HG03064 (cell line): ENCODE measurements around the gene DRAM1.

Experiments used
- ATAC-seq: cut with Tn5 transposase; IDR thresholded peaks from one replicate; pipeline ENCODE4 v1.9.1; 2021; ENCODE audit warnings: low read depth; ENCODE audit not compliant: unreplicated experiment

Gene DRAM1

DNA sequence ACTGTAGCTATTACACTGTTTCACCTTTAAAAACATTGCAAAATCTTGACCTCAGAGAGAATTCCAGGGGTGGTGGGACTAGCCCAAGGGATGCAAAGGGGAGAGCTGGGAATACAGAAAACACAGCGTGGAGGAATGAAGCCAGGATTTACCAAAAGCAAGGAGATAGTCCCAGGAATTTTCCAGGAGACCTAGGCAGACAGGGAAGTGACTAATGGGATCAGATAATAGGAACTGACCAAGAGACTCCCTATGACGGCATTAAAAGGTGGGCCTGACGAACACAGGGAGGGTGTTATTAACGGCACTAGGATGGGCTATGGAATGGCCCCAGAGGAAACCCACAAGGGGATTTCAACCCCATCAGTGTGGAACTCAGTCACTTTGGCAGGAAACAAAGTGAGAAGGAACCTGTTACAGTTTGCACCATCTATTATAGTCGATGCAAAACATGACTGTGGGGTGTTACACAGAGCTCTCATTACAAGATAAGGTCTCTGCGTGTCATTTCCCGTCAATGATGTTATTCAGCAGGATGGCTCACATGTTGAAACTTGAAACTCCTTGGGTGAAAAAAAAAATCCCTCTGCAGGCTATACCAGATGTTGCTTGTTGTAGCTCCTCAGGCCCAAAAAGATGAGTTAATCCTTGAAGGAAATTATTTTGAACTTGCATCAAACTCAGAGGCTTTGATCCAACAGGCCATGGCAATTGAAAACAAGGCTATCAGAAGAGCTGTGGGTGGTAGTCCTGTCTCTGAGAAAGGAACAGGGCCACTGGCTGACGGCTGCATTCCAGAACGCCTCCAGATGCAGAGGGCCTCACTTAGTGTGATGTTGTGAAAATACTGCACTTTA is 58.7 kb downstream of the DRAM1 start:
- peak; percentile 63 for ATAC-seq

DNA sequence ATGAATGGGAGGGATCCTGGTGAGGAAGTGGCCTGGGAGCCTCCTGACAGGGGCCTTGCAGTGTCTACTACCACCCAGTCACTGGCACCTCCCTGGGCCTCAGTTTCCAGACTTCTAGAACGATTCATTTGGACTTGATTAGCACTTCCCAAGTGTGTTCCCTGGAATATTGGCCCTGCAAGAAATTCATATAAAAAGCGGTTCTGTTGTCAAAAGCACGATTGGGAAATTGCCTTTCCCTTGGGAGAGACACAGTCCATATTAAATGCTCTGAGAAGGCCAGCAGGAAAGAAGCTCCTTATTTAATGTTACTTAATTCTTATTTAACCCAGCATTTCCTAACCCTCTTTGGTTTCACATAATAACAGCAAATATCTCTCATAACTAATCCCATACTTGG is 61.9 kb downstream of the DRAM1 start:
- ATAC-seq = no peak

DNA sequence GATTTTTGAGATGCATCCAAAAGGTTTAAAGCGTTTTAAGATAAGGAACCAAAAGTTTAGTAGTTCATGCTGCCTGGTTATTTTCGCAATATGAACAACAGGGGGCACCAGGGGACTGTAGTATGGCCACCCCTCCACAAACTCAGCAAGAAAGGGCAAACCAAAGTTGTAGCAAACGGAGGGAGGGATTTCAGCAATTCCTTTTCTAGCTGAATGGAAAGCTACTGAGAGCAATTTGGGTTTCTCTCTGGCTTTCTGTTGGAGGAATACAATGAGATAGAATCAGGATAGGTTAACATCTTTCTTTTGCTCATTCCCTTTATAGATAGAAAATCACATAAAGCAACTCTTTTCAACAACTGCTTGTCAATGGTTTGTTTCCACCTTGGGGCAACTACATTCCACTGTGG is 62.5 kb downstream of the DRAM1 start:
- no peak for ATAC-seq

GRCh38 chr12:101940400-101940950 is 63.1 kb downstream of the DRAM1 start:
- ATAC-seq = no peak

- peak; percentile 71 for ATAC-seq
Observed at GRCh38 chr12:101941306-101942249, 64.2 kb downstream of the DRAM1 start.

DNA sequence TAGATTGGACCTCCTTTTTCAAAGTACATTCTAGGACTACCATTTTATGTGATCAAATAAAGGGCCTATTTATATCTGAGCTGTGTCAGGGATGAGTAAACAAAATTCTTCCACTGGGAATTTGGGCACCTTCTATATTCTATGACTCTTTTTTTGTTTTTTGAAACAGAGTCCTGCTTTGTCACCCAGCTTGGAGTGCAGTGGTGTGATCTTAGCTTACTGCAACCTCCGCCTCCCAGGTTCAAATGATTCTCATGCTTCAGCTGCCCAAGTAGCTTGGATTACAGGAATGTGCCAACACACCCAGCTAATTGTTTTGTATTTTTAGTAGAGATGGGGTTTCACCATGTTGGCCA is 64.8 kb downstream of the DRAM1 start:
- no peak for ATAC-seq

DNA sequence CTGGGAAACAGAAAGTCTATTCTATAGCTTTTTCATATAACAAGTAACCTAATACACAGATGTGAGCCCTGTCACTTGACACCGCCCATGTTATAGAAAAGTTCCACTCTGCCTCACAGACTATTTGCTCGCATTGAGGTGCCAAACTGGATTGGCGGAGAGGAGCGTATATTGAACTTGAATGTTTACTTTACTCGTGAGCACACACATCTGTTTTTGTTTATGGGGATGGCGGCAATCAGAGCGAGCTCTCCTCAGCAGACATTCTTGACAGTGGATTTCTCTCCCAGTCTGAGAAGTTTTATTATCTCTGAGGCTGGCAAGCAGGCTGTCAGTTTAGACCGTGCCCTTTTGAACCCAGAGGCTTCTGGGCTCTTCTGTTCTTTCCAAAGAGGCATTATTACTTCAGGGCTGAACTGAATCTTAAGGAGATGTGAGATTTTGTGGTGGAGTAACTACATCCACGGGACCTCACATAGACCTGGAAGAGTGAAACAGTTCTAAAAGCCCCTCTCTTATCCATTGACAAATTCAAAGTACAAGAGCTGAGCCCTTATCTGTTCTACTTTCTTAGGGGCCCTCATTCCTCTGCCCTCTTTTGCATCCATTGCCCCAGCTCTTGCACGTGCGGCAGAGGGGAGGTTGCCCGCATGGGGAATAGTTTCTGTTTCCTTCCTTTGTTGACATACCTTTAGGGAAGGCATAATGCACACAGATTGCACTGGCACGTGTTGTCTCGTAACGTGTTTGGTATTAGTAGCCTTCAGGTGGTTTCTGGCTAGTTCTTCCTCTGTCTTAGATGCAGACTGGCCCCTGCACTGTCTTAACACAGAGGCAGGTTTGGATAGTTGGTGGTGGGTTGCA is 68.2 kb downstream of the DRAM1 start:
- no peak for ATAC-seq

DNA sequence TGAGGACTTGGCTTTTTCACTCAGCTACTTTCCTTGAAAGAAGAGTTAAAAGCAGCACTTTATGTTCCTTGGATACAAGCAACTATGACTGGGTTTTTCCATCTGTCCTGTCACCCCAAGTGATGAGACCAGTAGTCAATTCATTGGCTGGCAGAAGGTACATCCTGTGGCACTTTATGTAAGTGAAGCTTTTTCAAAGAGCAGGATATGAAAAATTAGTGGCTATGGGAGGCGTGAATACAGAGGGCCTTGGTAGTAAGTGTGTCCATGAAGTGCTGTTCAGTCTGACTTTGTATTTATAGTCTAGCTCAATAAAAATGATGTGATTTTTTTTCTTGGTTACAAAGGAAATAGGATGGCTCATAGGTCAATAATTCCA is 68.8 kb downstream of the DRAM1 start:
- no peak for ATAC-seq

DNA sequence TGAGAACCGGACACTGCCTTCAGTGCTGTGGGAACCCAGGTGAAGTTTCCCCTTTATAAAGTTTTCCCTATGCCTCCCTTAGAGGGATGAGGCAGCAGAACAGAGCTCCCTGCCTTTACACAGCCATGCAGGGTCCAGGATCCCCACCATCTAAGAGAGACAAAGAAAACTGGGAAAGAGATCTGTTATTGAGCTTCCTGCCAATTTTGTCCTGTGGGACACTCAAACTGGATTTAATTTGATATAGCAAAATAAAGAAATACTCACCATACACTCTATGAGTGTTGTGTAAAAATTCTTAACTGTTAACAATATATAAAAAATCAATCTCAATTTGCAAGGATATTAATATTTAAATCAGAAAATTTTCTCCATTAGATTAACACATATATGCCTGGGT is 69.9 kb downstream of the DRAM1 start:
- no peak for ATAC-seq

- no peak for ATAC-seq
Observed at GRCh38 chr12:101948365-101948764, 71.0 kb downstream of the DRAM1 start.

GRCh38 chr12:101951002-101951670 is 73.8 kb downstream of the DRAM1 start:
- ATAC-seq = no peak

DNA sequence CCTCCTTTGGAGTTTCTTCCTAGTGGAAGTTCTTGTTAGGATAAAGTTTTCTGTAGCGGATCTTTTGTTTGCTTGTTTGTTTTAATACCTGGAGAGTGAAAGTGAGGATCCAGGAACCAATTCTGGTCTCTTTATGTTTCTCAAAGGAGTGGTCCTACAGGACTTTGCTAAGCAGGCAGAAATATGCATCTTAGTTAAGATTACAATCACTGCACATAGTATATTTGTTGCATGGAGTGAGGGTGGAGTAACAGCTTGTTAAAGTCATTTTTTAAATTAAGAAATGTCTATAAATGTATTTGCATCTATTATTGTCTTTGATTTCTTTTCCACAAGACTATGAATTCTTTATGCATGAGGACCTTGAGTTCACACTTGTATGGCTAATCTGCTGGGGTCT is 76.7 kb downstream of the DRAM1 start:
- no peak for ATAC-seq

DNA sequence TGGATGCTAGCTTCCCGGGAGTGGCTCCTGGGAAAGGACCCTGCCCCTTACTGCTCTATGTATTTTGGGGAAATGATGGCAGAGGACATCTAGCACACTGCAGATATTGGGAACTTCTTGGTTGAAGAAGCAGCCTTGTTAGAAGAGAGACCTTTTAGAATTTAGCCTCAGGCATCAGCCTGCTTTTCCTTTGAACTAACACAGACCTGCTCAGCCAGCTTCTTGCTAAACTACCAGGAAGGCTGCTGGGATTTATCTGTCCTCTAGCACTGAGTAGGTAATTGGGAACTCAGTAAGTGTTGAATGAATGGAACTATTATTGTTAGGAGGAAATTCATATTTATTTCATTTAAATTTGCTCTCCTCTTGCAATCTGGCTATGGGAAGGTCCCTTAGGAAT is 77.3 kb downstream of the DRAM1 start:
- ATAC-seq = no peak

DNA sequence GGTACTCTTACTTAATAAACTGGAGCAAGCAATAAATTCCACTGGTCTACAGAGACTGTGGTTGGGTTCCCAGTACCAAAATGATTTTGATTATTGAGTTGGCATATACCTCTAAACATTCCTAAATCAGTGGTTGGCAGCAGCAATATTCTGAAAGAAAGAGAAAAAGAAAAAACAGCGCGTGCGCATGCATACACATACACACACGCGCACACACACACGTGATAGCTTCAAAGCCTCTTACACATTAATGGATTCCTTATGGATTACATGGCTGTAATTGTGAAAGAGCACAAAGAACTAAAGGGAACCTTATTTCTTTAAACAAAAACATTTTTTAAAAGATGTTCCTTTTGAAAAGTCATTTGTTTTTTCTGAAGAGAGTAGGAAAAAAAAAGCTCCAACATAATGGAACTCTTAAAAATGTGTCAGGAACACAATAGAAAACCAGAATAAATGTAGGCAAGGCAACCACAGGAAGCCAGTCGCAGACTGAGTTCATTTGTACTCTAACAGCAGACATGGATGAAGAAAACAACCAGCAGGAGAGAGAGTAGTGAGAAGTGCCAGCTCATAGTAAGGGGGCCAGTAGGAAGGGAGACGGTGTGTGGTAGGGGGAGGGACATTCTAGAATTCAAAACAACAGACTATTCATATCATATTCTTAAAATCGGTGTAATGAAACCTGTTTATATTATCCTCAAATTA is 80.0 kb downstream of the DRAM1 start:
- no peak for ATAC-seq

DNA sequence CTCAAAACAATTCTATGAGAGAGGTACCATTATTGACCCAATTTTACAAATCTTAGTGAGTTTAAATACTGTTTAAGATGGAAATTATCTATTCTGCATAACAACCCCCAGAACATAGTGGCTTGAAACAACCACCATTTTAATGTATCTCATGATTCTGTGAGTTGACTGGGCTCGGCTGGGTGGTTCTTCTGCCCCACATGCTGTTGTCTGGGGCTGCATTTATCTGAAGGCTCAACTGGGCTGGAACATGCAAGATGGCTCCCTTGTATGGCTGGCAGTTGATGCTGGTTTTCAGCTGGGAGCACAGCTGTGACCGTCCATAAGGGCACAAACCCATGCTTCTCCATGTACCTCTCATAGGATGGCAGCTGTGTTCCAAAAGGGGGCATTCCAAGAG is 82.2 kb downstream of the DRAM1 start:
- no peak for ATAC-seq

GRCh38 chr12:101962486-101962885 is 85.1 kb downstream of the DRAM1 start:
- no peak for ATAC-seq

GRCh38 chr12:101963697-101964096 is 86.3 kb downstream of the DRAM1 start:
- no peak for ATAC-seq

DNA sequence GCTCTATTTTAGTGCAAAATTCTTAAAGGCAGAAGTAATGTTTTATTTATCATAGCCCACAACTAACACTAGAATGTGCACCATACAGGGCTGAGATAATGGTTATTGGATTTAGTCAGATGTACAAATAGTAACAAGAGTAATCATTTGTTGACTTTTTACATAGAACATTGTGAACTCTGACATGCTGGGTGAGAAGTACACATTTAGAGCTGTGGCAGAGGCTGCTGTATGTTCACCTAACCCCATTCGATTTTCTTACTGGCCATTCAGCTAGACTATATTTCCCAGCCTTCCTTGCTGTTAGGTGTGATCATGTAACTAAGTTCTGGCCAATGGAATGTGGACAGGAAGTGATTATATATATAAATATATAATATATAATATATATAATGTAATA is 89.1 kb downstream of the DRAM1 start:
- no peak for ATAC-seq

DNA sequence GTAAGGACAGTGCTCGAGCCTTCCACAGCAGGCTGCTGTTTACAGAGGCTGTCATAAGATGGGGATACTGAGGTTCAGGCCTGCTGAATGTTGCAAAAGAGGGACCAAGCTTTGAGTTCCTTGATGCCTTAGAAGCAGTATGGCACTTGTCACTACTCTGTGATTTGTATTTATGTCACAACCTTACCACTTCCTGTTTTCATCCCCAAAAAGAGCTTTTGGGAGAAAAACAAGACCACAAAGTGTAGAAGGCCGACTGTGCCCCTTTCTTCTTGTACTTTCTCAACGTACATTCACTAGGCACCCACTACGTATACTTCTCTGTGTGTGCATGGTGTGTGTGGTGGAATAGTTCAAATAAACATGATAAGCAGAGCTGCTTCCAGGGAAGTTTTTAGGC is 90.1 kb downstream of the DRAM1 start:
- ATAC-seq = no peak
